HG03196 (cell line): ENCODE measurements around the gene MICALL1.
A peak's percentile ranks its signal among the peaks of the same experiment; 100 is the strongest.

Experiments
- ATAC-seq: cut with Tn5 transposase; IDR thresholded peaks from one replicate; pipeline ENCODE4 v1.9.1; 2021; ENCODE audit not compliant: unreplicated experiment

The MICALL1 gene, protein sequence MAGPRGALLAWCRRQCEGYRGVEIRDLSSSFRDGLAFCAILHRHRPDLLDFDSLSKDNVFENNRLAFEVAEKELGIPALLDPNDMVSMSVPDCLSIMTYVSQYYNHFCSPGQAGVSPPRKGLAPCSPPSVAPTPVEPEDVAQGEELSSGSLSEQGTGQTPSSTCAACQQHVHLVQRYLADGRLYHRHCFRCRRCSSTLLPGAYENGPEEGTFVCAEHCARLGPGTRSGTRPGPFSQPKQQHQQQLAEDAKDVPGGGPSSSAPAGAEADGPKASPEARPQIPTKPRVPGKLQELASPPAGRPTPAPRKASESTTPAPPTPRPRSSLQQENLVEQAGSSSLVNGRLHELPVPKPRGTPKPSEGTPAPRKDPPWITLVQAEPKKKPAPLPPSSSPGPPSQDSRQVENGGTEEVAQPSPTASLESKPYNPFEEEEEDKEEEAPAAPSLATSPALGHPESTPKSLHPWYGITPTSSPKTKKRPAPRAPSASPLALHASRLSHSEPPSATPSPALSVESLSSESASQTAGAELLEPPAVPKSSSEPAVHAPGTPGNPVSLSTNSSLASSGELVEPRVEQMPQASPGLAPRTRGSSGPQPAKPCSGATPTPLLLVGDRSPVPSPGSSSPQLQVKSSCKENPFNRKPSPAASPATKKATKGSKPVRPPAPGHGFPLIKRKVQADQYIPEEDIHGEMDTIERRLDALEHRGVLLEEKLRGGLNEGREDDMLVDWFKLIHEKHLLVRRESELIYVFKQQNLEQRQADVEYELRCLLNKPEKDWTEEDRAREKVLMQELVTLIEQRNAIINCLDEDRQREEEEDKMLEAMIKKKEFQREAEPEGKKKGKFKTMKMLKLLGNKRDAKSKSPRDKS

DNA sequence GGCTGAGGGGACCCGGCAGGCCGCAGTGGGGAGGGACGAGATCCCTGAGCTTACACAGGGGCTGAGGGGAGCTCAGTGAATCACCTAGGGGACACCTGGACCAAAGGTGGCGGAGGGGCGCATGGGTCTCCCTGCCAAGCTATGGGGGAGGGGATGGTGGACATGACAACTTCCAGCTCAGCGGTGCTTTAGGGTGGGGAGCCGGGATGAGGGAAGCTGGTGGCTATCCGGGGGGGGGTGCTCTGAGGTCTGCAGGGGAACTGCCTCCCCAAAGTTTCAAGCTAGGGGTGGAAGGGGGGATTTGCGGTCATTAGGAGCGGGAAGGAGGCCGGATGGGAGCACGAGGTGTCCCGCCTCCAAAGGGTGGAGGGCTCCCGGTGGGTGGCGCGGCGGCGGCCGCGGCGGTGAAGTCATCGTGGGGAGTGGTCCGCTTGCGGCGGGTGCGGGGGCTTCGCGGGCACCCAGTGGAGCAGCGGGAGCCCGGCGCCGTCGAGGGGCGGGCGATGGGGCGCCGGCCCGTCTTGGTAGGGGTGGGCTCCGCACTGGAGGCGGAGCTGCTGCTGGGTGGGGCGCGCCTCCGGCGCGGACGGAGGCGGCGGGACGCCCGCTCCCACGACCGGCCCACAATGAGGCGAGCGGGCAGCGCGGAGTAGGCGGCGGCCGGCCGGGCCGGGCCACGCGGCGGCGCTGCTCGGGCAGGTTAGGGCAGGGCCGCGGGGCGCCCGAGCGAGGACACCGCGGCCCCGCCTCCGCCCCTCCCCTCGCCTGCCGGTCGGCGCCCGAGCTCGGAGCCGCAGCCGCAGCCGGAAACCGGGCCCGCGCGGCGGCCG lies at the start of gene MICALL1:
Gene MICALL1, plus strand, starts transcription at position 764 of the 830 bp plus-strand sequence. CDS start 126 bp downstream, outside the sequence.
- ATAC-seq: peak; percentile 67

DNA sequence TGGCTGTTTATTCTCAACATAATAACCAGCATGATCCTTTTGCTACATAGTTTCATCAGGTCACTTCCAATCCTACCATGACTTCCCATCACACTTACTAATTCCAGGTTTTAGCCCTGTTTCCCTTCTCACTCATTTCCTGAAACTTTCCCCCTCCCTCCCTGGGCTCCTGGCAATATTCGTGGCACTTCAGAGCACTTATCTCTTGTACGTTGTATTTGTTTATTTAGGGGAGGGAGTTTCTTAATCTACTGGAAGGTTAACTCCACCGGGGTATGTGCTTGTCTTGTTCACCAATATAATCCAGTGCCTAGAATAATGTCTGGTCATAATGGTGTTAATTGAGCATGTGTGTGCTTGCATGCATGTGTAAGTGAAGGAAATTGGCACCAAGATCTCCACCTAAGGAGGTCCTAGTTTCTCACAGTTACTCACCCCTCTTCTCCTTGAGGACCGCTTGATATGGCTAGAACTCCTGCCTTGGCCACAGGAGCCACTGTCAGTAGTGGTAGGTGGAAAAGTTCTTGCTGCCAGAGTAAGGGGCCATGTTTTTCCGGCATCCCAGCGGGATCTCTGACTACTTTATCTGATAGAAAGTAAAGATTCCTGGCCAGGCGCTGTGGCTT lies 45.2 kb upstream of the MICALL1 start:
- no peak for ATAC-seq

DNA sequence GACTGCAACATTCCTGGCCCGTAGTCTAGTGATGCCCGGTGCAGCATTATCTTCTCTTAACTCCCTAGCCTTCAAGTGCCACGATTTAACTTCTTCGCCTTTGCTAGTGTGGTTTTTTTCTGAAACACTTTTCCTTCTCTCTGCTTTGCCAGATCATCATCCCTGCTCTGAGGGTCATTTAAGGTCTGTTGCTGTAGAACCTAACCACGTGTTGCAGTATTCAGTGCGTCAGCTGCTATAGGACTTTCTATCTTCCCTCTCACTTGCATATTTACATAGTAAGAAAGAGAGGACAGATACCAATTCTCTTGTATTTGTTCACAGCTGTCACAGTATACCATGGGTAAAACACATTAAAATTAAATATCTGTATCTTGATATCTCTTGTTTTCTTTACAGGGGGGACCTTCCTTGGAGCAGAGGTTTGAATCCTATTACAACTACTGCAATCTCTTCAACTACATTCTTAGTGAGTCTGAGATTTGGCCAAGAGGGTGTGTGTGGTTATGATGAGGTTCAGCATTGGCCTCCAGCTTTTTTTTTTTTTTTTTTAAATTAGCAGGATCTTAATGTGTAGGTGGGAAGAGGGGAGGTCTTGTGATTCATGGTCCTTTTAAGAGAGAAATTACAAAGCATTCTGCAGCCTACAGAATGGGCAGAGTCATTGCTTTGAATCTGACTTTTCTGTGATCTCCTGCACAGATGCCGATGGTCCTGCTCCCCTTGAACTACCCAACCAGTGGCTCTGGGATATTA lies 43.3 kb upstream of the MICALL1 start:
- ATAC-seq: no peak

DNA sequence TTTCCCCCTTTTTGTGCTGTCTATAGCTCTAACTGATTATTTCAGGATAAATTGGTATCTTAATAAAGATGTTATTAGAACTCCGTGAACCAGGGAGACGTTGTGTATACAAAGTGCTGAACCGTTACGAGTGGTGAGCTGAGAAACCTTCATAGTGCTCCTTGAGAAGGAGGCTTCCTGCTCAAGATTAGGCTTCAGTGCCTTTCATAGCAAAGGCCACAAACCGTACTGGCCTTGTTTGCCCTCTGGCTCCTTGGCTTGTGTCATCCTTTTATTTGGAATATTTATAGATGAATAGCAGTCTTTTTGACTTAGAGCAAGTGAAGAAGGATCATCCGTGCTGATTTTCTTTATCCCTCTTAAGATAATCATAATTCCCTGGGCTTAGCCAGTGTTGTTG lies 40.6 kb upstream of the MICALL1 start:
- ATAC-seq: no peak

DNA sequence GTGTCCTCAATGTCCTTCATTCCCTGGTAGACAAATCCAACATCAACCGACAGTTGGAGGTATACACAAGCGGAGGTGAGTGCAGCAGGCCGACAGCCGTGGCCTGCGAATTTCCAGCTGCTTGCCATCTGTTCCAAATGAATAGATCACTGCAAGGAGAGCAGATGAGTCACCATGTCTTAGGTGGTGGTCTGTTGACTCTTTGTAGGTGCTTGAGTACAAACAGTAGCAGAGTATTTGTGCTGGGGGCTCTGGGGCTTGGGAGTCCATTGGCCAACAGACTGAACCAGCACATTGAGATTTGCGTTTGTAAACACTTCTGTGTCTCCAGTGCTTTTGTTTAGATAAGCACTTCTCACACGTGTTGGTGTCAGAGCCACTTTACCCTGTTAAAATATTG lies 35.8 kb upstream of the MICALL1 start:
- no peak for ATAC-seq

DNA sequence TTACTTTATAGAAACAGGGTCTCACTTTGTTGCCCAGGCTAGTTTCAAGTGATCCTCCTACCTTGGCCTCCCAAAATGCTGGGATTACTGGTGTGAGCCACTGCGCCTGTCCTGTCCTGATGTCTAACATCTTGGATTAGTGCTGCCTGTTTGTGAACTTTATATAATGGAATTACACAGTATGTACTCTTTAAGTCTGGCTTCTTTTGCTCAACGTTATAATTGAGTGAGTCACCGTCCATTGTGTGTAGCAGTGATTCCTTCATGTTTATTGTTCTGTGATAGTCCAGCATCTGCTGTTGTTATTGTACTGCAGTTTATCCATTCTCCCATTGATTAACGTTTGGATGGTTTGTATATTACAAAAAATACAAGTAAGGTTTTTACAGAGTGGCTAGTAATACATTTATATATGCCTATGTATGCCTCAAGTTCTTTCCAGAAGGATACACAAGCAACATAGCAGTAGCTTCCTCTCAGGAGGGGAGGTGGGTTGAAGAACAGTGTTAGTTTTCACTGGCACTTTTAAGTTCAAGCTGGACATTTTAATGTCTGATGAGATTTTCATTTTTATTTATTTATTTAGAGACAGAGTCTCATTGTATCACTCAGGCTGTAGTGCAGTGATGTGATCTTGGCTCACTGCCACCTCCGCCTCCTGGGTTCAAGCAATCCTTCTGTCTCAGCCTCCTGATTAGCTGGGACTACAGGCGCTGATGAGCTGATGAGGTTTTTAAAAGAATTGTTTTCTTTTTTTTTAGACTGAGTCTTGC lies 25.2 kb upstream of the MICALL1 start:
- no peak for ATAC-seq

DNA sequence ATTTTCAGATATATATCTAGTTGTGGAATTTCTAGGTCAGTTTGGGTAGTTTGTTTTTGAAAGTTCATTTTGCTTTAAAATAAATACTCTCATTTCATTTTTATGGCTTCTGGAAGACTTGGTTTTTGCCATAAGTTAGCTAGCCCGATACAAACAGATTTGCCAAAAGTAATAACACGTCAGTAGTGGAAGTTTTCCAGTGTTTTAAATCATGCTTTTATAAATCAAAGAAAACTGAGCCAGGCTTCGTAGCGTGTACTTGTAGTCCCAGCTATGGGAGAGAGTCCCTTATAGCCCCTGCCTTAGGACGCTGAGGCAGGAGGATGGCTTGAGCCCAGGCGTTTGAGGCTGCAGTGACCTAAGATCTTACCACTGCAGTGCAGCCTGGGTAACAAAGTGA lies 21.7 kb upstream of the MICALL1 start:
- no peak for ATAC-seq

DNA sequence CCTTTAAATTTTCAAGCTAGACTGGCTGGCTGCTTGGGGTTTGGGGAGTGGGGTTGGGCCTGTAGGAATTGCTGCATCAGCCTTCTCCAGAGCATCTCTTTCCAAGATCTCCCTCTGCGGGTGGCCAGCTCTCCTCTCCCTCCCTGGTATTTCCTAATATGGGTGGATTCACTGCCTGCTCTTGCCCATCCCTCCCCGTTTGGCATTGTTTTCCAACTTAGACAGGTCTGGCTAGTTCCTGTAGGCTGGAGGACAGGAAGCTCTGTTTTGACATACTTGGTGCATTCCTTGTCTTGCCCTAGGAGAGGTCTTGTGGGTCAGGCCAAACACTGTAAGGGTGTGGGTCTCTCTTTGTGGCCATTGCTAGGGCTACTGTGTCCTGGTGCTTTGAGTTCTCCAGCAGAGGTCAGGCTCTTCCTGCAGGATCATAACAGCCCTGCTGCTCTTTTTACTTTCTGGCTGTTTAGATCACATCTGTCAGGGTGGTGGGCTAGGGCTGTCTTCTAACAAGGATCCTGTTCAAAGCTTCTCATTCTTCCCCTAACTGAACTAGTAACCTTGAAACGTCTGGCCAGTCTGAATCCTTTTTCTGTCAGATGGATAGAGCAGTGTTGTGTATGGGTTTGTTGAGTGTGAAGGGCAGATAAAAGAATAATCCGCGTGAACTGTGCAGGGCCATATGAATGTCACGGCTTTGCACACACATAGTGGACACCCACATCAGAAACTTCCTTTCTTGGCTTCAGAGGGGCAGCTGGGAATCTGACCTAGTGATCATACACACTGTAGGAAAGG lies 18.3 kb upstream of the MICALL1 start:
- no peak for ATAC-seq

DNA sequence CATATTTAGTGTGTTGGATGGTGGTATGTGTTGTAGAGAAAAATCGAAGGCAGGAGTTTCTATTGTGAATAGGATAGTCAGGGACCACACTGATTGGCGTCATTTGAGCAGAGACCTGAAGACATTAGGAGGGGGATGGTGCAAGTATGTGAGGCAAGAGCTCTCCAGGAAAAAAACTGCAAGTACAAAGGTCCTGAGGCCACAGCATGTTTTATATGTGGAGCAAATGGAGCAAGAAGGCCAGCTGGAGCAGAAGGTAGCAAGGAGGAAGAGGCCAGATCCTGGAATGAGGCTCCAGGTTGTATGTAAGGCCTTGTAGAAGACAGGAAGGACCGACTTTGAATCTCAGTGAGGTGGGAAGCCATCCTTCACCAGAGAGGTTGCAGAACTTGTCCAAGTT lies 14.2 kb upstream of the MICALL1 start:
- ATAC-seq: no peak

DNA sequence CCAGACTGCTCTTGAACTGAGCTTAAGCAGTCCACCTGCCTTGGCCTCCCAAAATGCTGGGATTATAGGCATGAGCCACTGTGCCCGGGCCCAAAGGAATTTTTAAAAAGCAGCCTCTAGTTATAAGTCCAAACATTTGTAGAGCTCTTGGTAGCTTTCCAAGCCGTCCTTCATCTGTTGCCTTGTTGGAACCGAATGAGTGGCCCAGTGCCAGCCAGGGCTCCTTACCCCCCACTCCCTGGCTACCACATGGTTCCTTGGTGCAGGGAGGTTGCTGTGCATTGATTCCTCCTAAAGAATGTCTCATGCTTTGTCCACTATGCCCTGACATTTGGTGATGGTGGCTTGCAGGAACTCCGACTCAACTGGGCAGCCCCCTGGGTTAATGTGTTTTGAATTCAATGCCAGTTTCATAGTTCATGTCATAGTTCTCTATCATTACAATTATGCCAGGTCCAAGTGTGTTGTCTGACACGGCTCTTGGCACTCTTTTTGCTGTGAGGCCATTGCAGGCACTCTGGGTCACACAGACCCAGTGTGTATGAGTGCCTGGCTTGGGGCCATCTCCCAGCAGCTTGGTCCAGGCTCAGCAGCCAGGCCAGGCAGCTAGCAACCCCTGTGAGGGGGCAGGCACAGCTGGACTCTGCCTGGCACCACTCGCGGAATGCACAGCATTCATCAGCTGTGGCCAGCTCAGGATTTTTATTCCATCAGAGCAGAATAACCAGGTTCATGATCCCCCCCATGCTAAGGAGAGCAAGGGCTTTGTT lies 13.3 kb upstream of the MICALL1 start:
- ATAC-seq: no peak

DNA sequence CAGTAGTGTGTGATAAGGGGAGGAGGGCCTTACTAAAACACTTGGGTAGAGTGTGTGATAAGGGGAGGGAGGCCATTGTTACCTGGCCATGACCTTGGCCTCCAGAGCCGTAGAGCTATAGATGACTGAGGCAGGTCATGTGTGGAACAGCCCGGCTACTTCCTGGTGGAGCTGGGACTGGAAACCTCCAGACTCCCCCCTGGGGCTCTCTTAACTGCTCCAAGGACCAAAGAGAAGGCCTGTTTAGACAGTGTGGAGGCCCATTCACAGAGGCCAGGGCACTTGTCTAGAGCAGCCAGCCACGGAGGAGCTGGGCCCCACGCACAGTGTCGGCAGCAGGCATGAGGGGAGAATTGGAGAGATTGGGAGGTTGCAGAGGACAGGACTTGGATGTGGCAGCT lies 12.5 kb upstream of the MICALL1 start:
- ATAC-seq: no peak

DNA sequence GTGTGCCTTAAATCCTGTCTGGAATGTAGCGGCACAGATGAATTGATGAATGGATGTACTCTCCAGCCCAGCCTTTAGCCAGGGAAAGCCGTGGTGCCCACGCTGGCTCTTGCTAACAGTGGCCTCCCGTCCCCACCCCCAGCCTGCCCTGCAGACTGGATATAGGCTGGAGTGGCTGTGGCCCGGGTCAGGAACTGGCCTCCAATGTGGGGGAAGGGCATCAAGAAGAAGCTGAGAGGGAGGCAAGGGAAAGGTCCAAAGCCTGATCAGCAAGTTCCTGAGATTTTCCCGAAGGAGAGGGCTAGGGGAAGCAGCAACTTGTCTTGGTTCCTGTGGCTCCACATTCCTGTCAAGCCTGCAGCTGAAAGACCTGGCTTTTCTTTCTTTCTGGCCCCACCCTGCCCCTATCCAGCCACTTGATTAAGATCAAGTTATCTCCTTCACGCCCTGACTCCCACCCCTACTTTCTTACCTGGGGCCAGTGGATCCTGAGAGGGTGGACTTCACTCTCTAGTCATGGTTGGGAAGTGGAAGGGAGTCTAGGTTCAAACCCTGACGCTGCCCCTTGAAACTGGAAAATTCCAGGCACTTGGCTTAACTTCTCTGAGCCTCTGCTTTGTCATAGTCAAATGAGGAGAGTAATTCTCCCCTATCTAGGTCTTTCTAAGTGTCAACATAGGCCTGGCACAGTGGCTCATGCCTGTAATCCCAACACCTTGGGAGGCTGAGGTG lies 11.0 kb upstream of the MICALL1 start:
- no peak for ATAC-seq

DNA sequence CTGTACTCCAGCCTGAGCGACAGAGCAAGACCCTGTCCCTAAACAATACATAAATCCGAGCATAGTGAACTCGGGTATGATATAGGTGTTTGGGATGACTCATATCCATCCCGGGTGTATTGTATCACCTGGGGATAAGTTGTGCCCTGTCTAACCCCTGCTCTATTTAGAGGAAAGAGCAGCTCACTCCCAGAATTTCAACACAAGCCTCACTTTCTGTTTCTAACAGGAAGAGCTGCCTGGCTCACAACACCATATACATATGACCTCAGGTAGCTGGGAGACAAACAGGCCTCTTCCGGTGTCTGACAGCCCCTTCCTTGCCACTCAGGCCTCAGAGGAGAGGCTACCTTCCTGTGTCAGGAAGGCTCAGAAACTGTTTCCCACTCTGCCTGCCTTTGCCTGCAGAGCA lies 9.9 kb upstream of the MICALL1 start:
- ATAC-seq: peak; percentile 63

DNA sequence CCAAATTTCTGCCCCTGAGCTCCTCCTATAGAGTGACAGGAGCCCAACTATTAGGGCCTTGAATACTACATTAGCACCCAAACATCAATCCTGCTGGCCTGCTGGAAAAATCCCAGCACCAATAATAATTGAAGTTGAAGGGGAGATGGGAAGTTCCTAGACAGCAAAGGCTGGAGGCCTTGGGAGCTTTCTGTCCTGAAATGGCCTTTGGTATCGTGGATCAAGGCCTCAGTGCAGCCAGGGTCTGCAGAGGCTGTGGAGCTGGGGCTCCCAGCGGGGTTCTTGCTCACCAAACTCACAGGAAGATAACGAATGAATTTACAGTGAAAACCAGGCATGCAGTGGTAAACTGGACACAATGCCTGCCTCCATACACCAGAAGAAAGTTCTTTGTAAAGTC lies 9.2 kb upstream of the MICALL1 start:
- no peak for ATAC-seq

DNA sequence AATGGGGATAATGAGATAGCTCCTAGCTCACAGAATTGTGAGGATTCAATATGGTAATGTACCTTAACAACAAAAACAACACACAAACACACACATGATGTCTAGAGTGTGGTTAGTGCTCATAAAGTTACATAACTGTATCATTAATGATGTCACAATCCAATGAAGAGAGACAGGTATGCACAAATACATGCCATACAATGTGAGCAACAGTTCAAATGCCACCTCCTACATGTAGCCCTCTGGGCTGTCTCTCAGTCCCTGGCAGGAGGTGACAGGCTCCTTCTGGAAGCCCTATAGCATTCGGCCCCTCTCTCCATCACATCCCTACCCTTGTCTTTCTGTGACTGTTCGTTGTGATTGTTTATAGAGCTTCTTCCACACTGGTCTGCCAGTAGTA lies 8.3 kb upstream of the MICALL1 start:
- no peak for ATAC-seq

DNA sequence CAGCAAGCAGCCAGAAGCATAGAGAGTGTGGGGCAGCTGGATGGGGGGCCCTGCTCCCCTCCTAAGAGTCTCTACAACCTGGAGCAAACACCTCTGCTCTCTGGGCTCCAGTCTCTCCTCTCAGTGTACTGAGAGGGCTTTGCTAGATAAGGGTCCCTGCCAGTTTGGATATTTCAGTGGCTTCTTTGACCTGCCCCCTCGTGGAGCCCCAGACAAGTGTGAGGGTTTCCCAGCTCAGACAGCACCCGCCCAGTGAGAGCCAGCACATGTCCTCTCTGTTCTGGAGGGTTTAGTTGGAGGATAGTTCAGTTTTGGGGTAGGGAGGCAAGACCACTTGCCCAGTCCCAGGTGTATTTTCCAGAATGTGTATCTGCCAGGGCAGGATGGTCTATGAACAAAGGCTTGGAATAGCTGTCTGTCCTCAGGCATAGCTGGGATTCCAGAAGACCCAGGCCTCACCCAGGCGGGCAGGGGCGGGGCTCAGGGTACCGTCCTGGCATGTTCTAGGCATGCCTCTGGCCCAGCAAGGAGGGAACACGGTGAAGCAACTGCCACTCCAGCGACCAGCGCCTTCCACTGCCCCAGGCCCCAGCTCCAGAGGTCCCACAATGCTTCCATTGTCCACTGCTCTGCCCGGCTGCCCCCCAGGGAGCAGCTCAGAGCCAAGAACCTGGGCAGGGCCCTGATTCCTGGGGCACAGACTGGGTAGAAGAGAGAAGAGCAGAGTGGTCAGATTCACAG lies 7.5 kb upstream of the MICALL1 start:
- ATAC-seq: no peak
